Spleen (tissue), 11 donors: ENCODE results near the gene CDK3. TPM values are rescaled to one million over a fixed set of nuclear protein-coding genes. Genes with fewer than 3 reads are reported as not detected.

ENCODE experiments used
- DNase-seq: peaks from one replicate; pipeline ENCODE4 v3.0.0-alpha.2; 2020
- H3K27ac ChIP-seq, 8 donors: fragments of 200-600 bp; sonication (generic) in 7 of 8; 1 replicate in 4 of 8; 2 replicates in 4 of 8; pipeline versions ENCODE4 v1.5.0 to v1.8.0; 2016 to 2021; ENCODE audit warnings: inconsistent platforms in 4 of 8, mild to moderate bottlenecking in 4 of 8, moderate library complexity in 1 of 8
- H3K27me3 ChIP-seq, 7 donors: fragments of 200-600 bp; sonication (generic) in 6 of 7; replicated peaks in 1 of 7; 1 replicate in 4 of 7; 2 replicates in 3 of 7; pipeline versions ENCODE4 v1.5.0 to v1.8.0; 2016 to 2021; ENCODE audit warnings: inconsistent platforms in 3 of 7, mild to moderate bottlenecking in 1 of 7
- H3K36me3 ChIP-seq, 6 donors: fragments of 200-600 bp; sonication (generic) in 5 of 6; 1 replicate in 4 of 6; 2 replicates in 2 of 6; pipeline versions ENCODE4 v1.5.0 to v1.8.0; 2016 to 2021; ENCODE audit warnings: inconsistent platforms in 2 of 6
- H3K4me1 ChIP-seq, 6 donors: fragments of 200-600 bp; sonication (generic) in 5 of 6; 1 replicate in 3 of 6; 2 replicates in 3 of 6; pipeline versions ENCODE4 v1.5.0 to v1.8.0; 2016 to 2021; ENCODE audit warnings: inconsistent platforms in 3 of 6
- H3K4me3 ChIP-seq, 8 donors: fragments of 200-600 bp; sonication (generic) in 7 of 8; 1 replicate in 4 of 8; 2 replicates in 4 of 8; pipeline versions ENCODE4 v1.5.0 to v1.8.0; 2016 to 2021; ENCODE audit warnings: inconsistent platforms in 4 of 8, mild to moderate bottlenecking in 4 of 8, moderate library complexity in 2 of 8
- H3K9me3 ChIP-seq, 8 donors: fragments of 200-600 bp; sonication (generic) in 7 of 8; 1 replicate in 4 of 8; 2 replicates in 4 of 8; pipeline versions ENCODE4 v1.5.0 to v1.8.0; 2016 to 2021; ENCODE audit warnings: inconsistent platforms in 4 of 8
- POLR2A ChIP-seq, 3 donors: fragments of 450-650 bp; IDR thresholded peaks; one replicate each; pipeline ENCODE4 v1.5.1; 2017; ENCODE audit warnings: antibody characterized with exemption in 3 of 3, mild to moderate bottlenecking in 1 of 3
- POLR2AphosphoS5 ChIP-seq, 3 donors: sonication (generic); formaldehyde crosslinking; IDR thresholded peaks; one replicate each; pipeline ENCODE4 v1.5.1; 2017; ENCODE audit warnings: antibody characterized with exemption in 3 of 3
- WGBS, 5 donors: extraction: QIAGEN DNeasy Blood & Tissue Kit in 3 of 5; methylation state at CpG; one replicate each; pipeline versions ENCODE4 v1.1.5 to v1.1.7; 2013 to 2018; 5-methylcytosine and 5-hydroxymethylcytosine counted together
- intact Hi-C: fragments of 100-400 bp; cut with DNase I; formaldehyde crosslinking; loops from one replicate; pipeline ENCODE4 v1.15.0; 2023; ENCODE audit warnings: low total_unique reads
- polyA plus RNA-seq, 3 donors: library from polyadenylated mRNA; stranded (reverse); fragments of 200-250 nt; gene quantifications; one replicate each; pipeline ENCODE4 v1.2.1, GENCODE V29; 2013
- total RNA-seq, 7 donors: library from RNA; depleted of rRNA in 3 of 7; stranded (reverse); fragments of >200 nt in 3 of 7; fragmentation: NEBNext Ultra II Directional in 4 of 7; extraction: Animal tissue kit (Norgen Biotek cat#: 25700) in 4 of 7; gene quantifications; one replicate each; pipeline versions ENCODE4 v1.1.0 to v1.2.1, GENCODE V29; 2016 to 2021
- TF ChIP-seq, protein P1 (sequence below), 11 experiments: fragments of 200-600 bp in 7 of 11; fragments of 450-650 bp in 4 of 11; sonication (generic) in 4 of 11; IDR thresholded peaks in 8 of 11; conservative IDR thresholded peaks in 3 of 11; 1 replicate in 7 of 11; 2 replicates in 4 of 11; pipeline versions ENCODE4 v1.4.0 to v1.8.0; 2016 to 2021; ENCODE audit warnings: antibody characterized with exemption in 11 of 11, inconsistent platforms in 4 of 11, mild to moderate bottlenecking in 1 of 11
- donor health status: healthy with polysubstance abuse.
- donor health status: DM: no; HTN: no; CAD: no; lungs with moderate emphysema.
- donor health status: DM: no; HTN: no; CAD: no.
- donor health status: Bipolar disorder and iron deficiency.
- donor health status: healthy.
- donor health status: DM: no; HTN: no; CAD: no.
- donor health status: DM: yes; HTN: yes; CAD: no.

The CDK3 gene
- total and polyA plus RNA-seq, 10 donors, result 6.7 to 39.8 (median 9.1) TPM

- H3K9me3 ChIP-seq, result no peaks in the 10 kb centered on the region
- no peak overlapping the region for H3K4me3 ChIP-seq
- no peak for DNase-seq
- H3K4me1 ChIP-seq, result peaks cover 0 to 8% (median 3%) of the 10 kb centered on the region in 6 donors
- whole genome bisulfite sequencing, 5 donors, result 88 to 97% (median 93%) methylated on average over 6 of the region's 6 CpGs
- peaks cover 4 to 100% (median 94%) of the 10 kb centered on the region in 6 donors for H3K36me3 ChIP-seq
- intact Hi-C loops, result no loop called here
- H3K27me3 ChIP-seq, result no peaks in the 10 kb centered on the region
- no peak for TF ChIP-seq POLR2A (IDR thresholded peaks at IDR 0.05)
- TF ChIP-seq, protein P1, sequence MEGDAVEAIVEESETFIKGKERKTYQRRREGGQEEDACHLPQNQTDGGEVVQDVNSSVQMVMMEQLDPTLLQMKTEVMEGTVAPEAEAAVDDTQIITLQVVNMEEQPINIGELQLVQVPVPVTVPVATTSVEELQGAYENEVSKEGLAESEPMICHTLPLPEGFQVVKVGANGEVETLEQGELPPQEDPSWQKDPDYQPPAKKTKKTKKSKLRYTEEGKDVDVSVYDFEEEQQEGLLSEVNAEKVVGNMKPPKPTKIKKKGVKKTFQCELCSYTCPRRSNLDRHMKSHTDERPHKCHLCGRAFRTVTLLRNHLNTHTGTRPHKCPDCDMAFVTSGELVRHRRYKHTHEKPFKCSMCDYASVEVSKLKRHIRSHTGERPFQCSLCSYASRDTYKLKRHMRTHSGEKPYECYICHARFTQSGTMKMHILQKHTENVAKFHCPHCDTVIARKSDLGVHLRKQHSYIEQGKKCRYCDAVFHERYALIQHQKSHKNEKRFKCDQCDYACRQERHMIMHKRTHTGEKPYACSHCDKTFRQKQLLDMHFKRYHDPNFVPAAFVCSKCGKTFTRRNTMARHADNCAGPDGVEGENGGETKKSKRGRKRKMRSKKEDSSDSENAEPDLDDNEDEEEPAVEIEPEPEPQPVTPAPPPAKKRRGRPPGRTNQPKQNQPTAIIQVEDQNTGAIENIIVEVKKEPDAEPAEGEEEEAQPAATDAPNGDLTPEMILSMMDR (IDR thresholded peaks at IDR 0.05 in 8 of 11, conservative IDR thresholded peaks at IDR 0.05 in 3 of 11), result no peak
- no peak for TF ChIP-seq POLR2AphosphoS5 (IDR thresholded peaks at IDR 0.05)
- H3K27ac ChIP-seq, result no peak overlapping the region
Measured at GRCh38 chr17:76051561-76051960, 50.9 kb downstream of the CDK3 start.

GRCh38 chr17:76053246-76054111, 52.8 kb downstream of the CDK3 start:
- no peaks in the 10 kb centered on the region for H3K9me3 ChIP-seq
- WGBS, 5 donors, result 71 to 82% (median 79%) methylated on average over 17 of the region's 17 CpGs
- intact Hi-C loops, result no loop called here
- peaks cover 0 to 8% (median 3%) of the 10 kb centered on the region in 6 donors for H3K4me1 ChIP-seq
- H3K27ac ChIP-seq, result peak overlapping the region in 1 of 8 donors; percentile 11
- no peak for DNase-seq
- H3K4me3 ChIP-seq, result no peak overlapping the region
- peaks cover 4 to 100% (median 94%) of the 10 kb centered on the region in 6 donors for H3K36me3 ChIP-seq
- H3K27me3 ChIP-seq, result no peaks in the 10 kb centered on the region
- TF ChIP-seq POLR2AphosphoS5 (IDR thresholded peaks at IDR 0.05) (no peak), POLR2A (IDR thresholded peaks at IDR 0.05) (no peak)
- TF ChIP-seq, protein P1 (IDR thresholded peaks at IDR 0.05 in 8 of 11, conservative IDR thresholded peaks at IDR 0.05 in 3 of 11), result no peak

GRCh38 chr17:76054112-76054476, 53.4 kb downstream of the CDK3 start:
- no peak for DNase-seq
- peaks cover 7 to 100% (median 94%) of the 10 kb centered on the region in 6 donors for H3K36me3 ChIP-seq

More at GRCh38 chr17:76054112-76054476, 53.4 kb downstream of the CDK3 start:
- no peaks in the 10 kb centered on the region for H3K9me3 ChIP-seq
- H3K4me3 ChIP-seq, result no peak overlapping the region
- intact Hi-C loops, result no loop called here
- H3K27ac ChIP-seq, result peak overlapping the region in 1 of 8 donors; percentile 11
- TF ChIP-seq POLR2A (IDR thresholded peaks at IDR 0.05), result no peak
- no peak for TF ChIP-seq POLR2AphosphoS5 (IDR thresholded peaks at IDR 0.05)
- TF ChIP-seq, protein P1 (IDR thresholded peaks at IDR 0.05 in 8 of 11, conservative IDR thresholded peaks at IDR 0.05 in 3 of 11), result no peak
- WGBS, 5 donors, result 93 to 99% (median 97%) methylated on average over 4 of the region's 4 CpGs
- H3K27me3 ChIP-seq, result no peaks in the 10 kb centered on the region
- H3K4me1 ChIP-seq, result peaks cover 0 to 8% (median 3%) of the 10 kb centered on the region in 6 donors

Other genes starting within 250 kb of the CDK3 start
- 10 to 100 TPM; 23.5 to 45.1 (median 33.5) TPM for gene GALK1, start 235.7 kb upstream of the CDK3 start, total RNA-seq
- gene GALK1, start 235.7 kb upstream of the CDK3 start, polyA plus RNA-seq, result 10 to 100 TPM; 34.2 to 45.9 (median 37.0) TPM
- 10 to 100 TPM; 35.4 to 53.8 (median 48.6) TPM for gene UNK, start 216.0 kb upstream of the CDK3 start, total RNA-seq
- gene UNK, start 216.0 kb upstream of the CDK3 start, polyA plus RNA-seq, result 10 to 100 TPM; 19.0 to 41.9 (median 25.8) TPM
- 100 to 1,000 TPM in 6 of 7 donors, 10 to 100 TPM in 1; 87.1 to 187 (median 129) TPM for gene UNC13D, start 156.5 kb upstream of the CDK3 start, total RNA-seq
- 10 to 100 TPM; 36.4 to 86.1 (median 53.0) TPM for gene UNC13D, start 156.5 kb upstream of the CDK3 start, polyA plus RNA-seq
- 100 to 1,000 TPM in 4 of 7 donors, 10 to 100 TPM in 3; 46.7 to 144 (median 125) TPM for gene WBP2, start 145.5 kb upstream of the CDK3 start, total RNA-seq
- 100 to 1,000 TPM in 1 of 3 donors, 10 to 100 TPM in 2; 70.2 to 104 (median 74.1) TPM for gene WBP2, start 145.5 kb upstream of the CDK3 start, polyA plus RNA-seq
- gene TRIM47, start 122.3 kb upstream of the CDK3 start, total RNA-seq, result 10 to 100 TPM; 30.8 to 73.8 (median 38.5) TPM
- gene TRIM47, start 122.3 kb upstream of the CDK3 start, polyA plus RNA-seq, result 10 to 100 TPM; 28.1 to 42.0 (median 28.4) TPM
- 10 to 100 TPM; 20.0 to 26.5 (median 23.5) TPM for gene TRIM65, start 103.9 kb upstream of the CDK3 start, total RNA-seq
- 10 to 100 TPM in 2 of 3 donors, 1 to 10 TPM in 1; 9.0 to 28.2 (median 11.6) TPM for gene TRIM65, start 103.9 kb upstream of the CDK3 start, polyA plus RNA-seq
- 10 to 100 TPM; 40.1 to 90.6 (median 74.7) TPM for gene MRPL38, start 96.0 kb upstream of the CDK3 start, total RNA-seq
- 10 to 100 TPM; 59.3 to 90.3 (median 80.8) TPM for gene MRPL38, start 96.0 kb upstream of the CDK3 start, polyA plus RNA-seq
- gene FBF1, start 59.8 kb upstream of the CDK3 start, total RNA-seq, result 10 to 100 TPM in 4 of 7 donors, 1 to 10 TPM in 3; 7.7 to 16.0 (median 10.3) TPM
- 10 to 100 TPM in 1 of 3 donors, 1 to 10 TPM in 2; 5.2 to 14.4 (median 7.3) TPM for gene FBF1, start 59.8 kb upstream of the CDK3 start, polyA plus RNA-seq
- gene ACOX1, start 21.7 kb upstream of the CDK3 start, total RNA-seq, result 10 to 100 TPM; 36.0 to 60.2 (median 45.9) TPM
- gene ACOX1, start 21.7 kb upstream of the CDK3 start, polyA plus RNA-seq, result 1 to 10 TPM; 6.3 to 9.8 (median 6.8) TPM
- 10 to 100 TPM in 5 of 7 donors, 1 to 10 TPM in 2; 6.0 to 20.8 (median 13.4) TPM for gene TEN1, start 21.6 kb upstream of the CDK3 start, total RNA-seq
- gene TEN1, start 21.6 kb upstream of the CDK3 start, polyA plus RNA-seq, result 10 to 100 TPM; 25.7 to 38.7 (median 34.8) TPM
- gene EVPL, start 26.5 kb downstream of the CDK3 start, total RNA-seq, result under 1 TPM in 4 of 7 donors, not detected in 3; 0.06 to 0.56 (median 0.20) TPM
- gene EVPL, start 26.5 kb downstream of the CDK3 start, polyA plus RNA-seq, result under 1 TPM; 0.04 to 0.29 (median 0.05) TPM
- gene SRP68, start 71.7 kb downstream of the CDK3 start, total RNA-seq, result 10 to 100 TPM; 39.4 to 62.0 (median 56.1) TPM
- 10 to 100 TPM; 24.5 to 40.9 (median 26.8) TPM for gene SRP68, start 71.7 kb downstream of the CDK3 start, polyA plus RNA-seq
- gene GALR2, start 73.9 kb downstream of the CDK3 start, total RNA-seq, result under 1 TPM in 3 of 7 donors, not detected in 4; 0.26 to 0.93 (median 0.51) TPM
- under 1 TPM in 1 of 3 donors, not detected in 2; 0.06 TPM for gene GALR2, start 73.9 kb downstream of the CDK3 start, polyA plus RNA-seq
- gene ZACN, start 78.3 kb downstream of the CDK3 start, total RNA-seq, result under 1 TPM in 2 of 7 donors, not detected in 5; 0.17 to 0.27 TPM
- 1 to 10 TPM; 1.0 to 1.9 (median 1.4) TPM for gene ZACN, start 78.3 kb downstream of the CDK3 start, polyA plus RNA-seq
- 100 to 1,000 TPM in 4 of 7 donors, 10 to 100 TPM in 3; 64.5 to 128 (median 104) TPM for gene EXOC7, start 102.9 kb downstream of the CDK3 start, total RNA-seq
- gene EXOC7, start 102.9 kb downstream of the CDK3 start, polyA plus RNA-seq, result 10 to 100 TPM; 26.2 to 51.5 (median 35.0) TPM
- under 1 TPM in 1 of 7 donors, not detected in 6; 0.13 TPM for gene FOXJ1, start 140.4 kb downstream of the CDK3 start, total RNA-seq
- gene FOXJ1, start 140.4 kb downstream of the CDK3 start, polyA plus RNA-seq, result under 1 TPM in 1 of 3 donors, not detected in 2; 0.05 TPM
- 10 to 100 TPM in 3 of 7 donors, 1 to 10 TPM in 4; 6.8 to 13.0 (median 8.6) TPM for gene RNF157, start 239.6 kb downstream of the CDK3 start, total RNA-seq
- gene RNF157, start 239.6 kb downstream of the CDK3 start, polyA plus RNA-seq, result 1 to 10 TPM in 2 of 3 donors, under 1 TPM in 1; 0.89 to 2.0 (median 1.1) TPM